HepG2 (cell line): Measurements from ENCODE around the gene SLC6A9. TPM values are rescaled to one million over a fixed set of nuclear protein-coding genes. Genes with fewer than 3 reads are reported as not detected.
A peak's percentile ranks its signal among the peaks of the same experiment; 100 is the strongest.

ENCODE experiments used
- ATF2 ChIP-seq: sonication (generic); formaldehyde crosslinking; IDR thresholded peaks from 2 replicates; pipeline ENCODE4 v1.4.0; 2020; ENCODE audit warnings: missing genetic modification reagents
- DRAP1 ChIP-seq: IDR thresholded peaks from 2 replicates; pipeline ENCODE4 v1.6.1; 2016; ENCODE audit warnings: missing genetic modification reagents, missing compliant biosample characterization
- GATAD2A ChIP-seq: IDR thresholded peaks from 2 replicates; pipeline ENCODE4 v1.6.1; 2016
- HMGA1 ChIP-seq: sonication (generic); formaldehyde crosslinking; conservative IDR thresholded peaks from 2 replicates; pipeline ENCODE4 v1.4.0; 2020; ENCODE audit warnings: missing genetic modification reagents
- KMT2B ChIP-seq: IDR thresholded peaks from 2 replicates; pipeline ENCODE4 v1.6.1; 2016; ENCODE audit warnings: missing genetic modification reagents, missing compliant biosample characterization
- MXD3 ChIP-seq: IDR thresholded peaks from 2 replicates; pipeline ENCODE4 v1.6.1; 2016; ENCODE audit warnings: mild to moderate bottlenecking, missing biosample characterization, missing genetic modification reagents
- MYNN ChIP-seq: sonication (generic); formaldehyde crosslinking; IDR thresholded peaks from 2 replicates; pipeline ENCODE4 v1.4.0; 2020; ENCODE audit warnings: mild to moderate bottlenecking, low read depth, missing genetic modification reagents
- SIN3B ChIP-seq: fragments of 150-350 bp; IDR thresholded peaks from 2 replicates; pipeline ENCODE4 v1.6.1; 2014; ENCODE audit warnings: low read length
- ZBED4 ChIP-seq: sonication (generic); formaldehyde crosslinking; IDR thresholded peaks from 2 replicates; pipeline ENCODE4 v1.4.0; 2020; ENCODE audit warnings: missing genetic modification reagents, borderline replicate concordance
- ZNF101 ChIP-seq: sonication (generic); formaldehyde crosslinking; IDR thresholded peaks from 2 replicates; pipeline ENCODE4 v1.4.0; 2020; ENCODE audit warnings: mild to moderate bottlenecking, low read depth, missing genetic modification reagents, borderline replicate concordance
- ZNF33A ChIP-seq: sonication (generic); formaldehyde crosslinking; IDR thresholded peaks from 2 replicates; pipeline ENCODE4 v1.5.1; 2020; ENCODE audit warnings: missing genetic modification reagents, mild to moderate bottlenecking, moderate library complexity, borderline replicate concordance
- ZNF609 ChIP-seq: sonication (generic); formaldehyde crosslinking; IDR thresholded peaks from 2 replicates; pipeline ENCODE4 v1.4.0; 2020; ENCODE audit warnings: mild to moderate bottlenecking, missing genetic modification reagents, borderline replicate concordance
- ZNF615 ChIP-seq: sonication (generic); formaldehyde crosslinking; IDR thresholded peaks from 2 replicates; pipeline ENCODE4 v1.5.0; 2020; ENCODE audit warnings: mild to moderate bottlenecking, missing genetic modification reagents, borderline replicate concordance
- polyA plus RNA-seq, 8 experiments: library from polyadenylated mRNA; depleted of rRNA in 3 of 8; stranded (reverse) in 7 of 8; unstranded in 1 of 8; fragments of >200 nt; fragmentation: Illumina TruSeq in 4 of 8; extraction: Trizol in 4 of 8; gene quantifications; 2 replicates each; pipeline versions ENCODE4 v1.2.1 to v1.2.3, GENCODE V29; 2011 to 2016; ENCODE audit warnings: low read depth in 4 of 8, missing spikeins in 1 of 8, mixed read lengths in 1 of 8; ENCODE audit not compliant: insufficient read depth in 1 of 8
- total RNA-seq, 5 experiments: library from RNA; depleted of rRNA; stranded (reverse); fragments of >200 nt; fragmentation: Illumina TruSeq; extraction: Trizol; gene quantifications; 2 replicates each; pipeline ENCODE4 v1.2.3, GENCODE V29; 2016; ENCODE audit warnings: low read depth in 1 of 5

The SLC6A9 gene
- total and polyA plus RNA-seq, 2 of the 13 experiments (the other 11 are each of a cell fraction or from before 2014, with no cell fraction given): 8.5 to 9.9 TPM

GRCh38 chr1:43994794-43995790 is 36.2 kb downstream of the SLC6A9 start (continued):
- TF ChIP-seq ZNF609 (CRISPR knock-in tag) (no peak), HMGA1 (CRISPR knock-in tag) (no peak), SIN3B (no peak), ZBED4 (CRISPR knock-in tag) (no peak), MXD3 (no peak), ZNF615 (no peak), GATAD2A (peak; percentile 37; the same call in 1 of the 2 replicates), KMT2B (CRISPR knock-in tag) (no peak; the same call in 1 of the 2 replicates), ZNF101 (CRISPR knock-in tag) (no peak), ZNF33A (CRISPR knock-in tag) (no peak), ATF2 (no peak), MYNN (no peak), DRAP1 (CRISPR knock-in tag) (no peak)
